Daoy (cell line): ENCODE results near the gene EPAS1. TPM values are rescaled to one million over a fixed set of nuclear protein-coding genes. Genes with fewer than 3 reads are reported as not detected.

Source experiments
- DNase-seq: peaks from one replicate; pipeline ENCODE4 v3.0.0-alpha.2; 2015; ENCODE audit warnings: low read depth
- total RNA-seq: library from RNA; depleted of rRNA; stranded (reverse); fragments of >200 nt; shearing (Covaris generic); gene quantifications from 2 replicates; pipeline ENCODE4 v1.2.3, GENCODE V29; 2014

Gene EPAS1
- total RNA-seq, 1 experiment from 2014 or later = 2.4 TPM

- DNase-seq = peak; percentile 15
Observed at GRCh38 chr2:46363535-46364170, 66.4 kb downstream of the EPAS1 start.

DNA sequence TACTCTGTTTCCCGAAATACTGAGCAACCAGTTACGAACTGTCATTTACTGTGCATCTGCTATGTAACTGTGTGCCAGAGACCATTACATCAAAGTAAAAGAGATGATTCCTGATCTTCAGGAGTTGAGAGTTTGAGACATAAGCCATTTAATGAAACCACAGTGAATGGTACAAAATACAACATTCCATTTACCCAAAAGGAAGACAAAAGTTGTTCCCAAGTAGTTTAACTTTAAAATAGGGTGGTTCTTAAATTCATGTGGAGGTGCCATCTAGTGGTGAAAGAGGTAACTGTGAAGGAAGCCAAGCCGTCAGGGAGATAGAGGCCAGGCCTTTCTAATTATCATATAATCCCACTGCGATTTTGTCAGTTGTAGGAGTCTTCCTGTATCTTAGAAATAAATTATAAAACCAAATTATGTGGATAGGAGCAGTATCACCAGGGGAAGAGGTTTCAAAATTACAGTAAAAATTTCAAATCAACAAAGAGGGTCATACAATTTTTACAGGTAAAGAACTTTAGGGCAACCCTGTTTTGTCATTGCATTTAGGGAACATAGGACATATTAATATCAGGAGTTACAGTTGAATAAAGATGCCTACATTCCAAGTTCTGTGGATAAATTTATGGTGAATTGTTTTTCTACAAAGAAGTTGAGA is 67.7 kb downstream of the EPAS1 start:
- peak; percentile 50 for DNase-seq

GRCh38 chr2:46365913-46366667 is 68.9 kb downstream of the EPAS1 start:
- no peak for DNase-seq

GRCh38 chr2:46366668-46367052 is 69.5 kb downstream of the EPAS1 start:
- DNase-seq = no peak

GRCh38 chr2:46367286-46367685 is 70.1 kb downstream of the EPAS1 start:
- no peak for DNase-seq

- DNase-seq = no peak
Observed at GRCh38 chr2:46368401-46368800, 71.2 kb downstream of the EPAS1 start.

GRCh38 chr2:46369783-46370182 is 72.6 kb downstream of the EPAS1 start:
- no peak for DNase-seq

GRCh38 chr2:46371854-46372253 is 74.6 kb downstream of the EPAS1 start:
- no peak for DNase-seq

DNA sequence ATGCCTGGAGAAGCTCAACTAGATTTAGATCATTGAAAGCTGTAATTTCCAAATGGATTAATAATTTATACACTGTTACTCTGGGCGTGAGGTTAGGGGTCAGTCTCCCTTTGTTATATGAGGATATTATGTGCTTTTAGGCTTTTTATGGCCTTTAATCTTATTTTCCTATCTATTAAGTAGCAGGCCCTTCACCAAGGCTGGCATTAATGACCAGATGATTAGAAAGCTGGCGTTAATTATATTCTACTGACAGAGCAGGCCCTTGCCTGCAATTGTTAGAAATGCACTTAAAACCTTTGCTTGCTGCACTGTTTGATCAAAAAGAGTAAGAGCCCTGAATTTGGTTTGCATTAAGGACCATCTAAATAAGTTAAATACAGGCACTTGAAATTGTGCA is 75.3 kb downstream of the EPAS1 start:
- no peak for DNase-seq

GRCh38 chr2:46373238-46373637 is 76.0 kb downstream of the EPAS1 start:
- DNase-seq = no peak

- no peak for DNase-seq
Observed at GRCh38 chr2:46375566-46376125, 78.4 kb downstream of the EPAS1 start.

DNA sequence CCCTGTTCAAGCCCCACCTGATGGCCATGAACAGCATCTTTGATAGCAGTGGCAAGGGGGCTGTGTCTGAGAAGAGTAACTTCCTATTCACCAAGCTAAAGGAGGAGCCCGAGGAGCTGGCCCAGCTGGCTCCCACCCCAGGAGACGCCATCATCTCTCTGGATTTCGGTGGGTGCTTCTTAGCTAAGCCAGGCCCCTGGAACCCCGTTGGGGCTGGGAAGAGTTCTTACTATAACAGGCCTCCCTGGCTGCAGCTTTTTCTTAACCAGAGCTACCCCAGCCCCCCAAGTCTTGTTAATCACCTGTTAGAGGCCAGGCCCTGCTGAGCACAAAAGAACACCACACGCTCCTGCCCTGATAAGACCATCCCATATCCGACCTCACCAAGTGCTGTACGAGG is 79.4 kb downstream of the EPAS1 start:
- DNase-seq = no peak

DNA sequence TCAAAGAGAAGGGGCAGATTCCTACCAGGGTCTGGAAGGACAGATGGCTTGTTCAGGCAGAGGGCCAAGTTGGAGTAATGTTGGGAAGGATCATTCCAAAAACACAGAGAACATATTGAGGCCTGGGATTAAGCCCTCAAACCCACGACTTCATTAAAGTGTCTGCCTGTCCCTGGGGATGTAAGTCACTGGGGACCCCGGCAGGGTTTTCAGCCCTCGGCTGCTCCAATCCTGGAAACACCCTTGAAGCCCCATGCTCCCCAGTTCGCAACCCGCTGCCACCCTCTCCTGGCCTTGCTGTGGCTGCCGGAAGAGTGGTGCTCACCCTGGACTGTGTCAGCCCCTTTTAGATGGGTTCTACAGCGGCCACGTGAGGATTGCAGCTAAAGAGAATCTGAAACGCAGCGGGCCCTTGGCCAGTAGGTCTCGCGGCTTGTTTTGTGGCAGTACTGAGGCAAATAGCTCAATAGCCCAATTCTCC is 79.9 kb downstream of the EPAS1 start:
- DNase-seq = peak; percentile 11

DNA sequence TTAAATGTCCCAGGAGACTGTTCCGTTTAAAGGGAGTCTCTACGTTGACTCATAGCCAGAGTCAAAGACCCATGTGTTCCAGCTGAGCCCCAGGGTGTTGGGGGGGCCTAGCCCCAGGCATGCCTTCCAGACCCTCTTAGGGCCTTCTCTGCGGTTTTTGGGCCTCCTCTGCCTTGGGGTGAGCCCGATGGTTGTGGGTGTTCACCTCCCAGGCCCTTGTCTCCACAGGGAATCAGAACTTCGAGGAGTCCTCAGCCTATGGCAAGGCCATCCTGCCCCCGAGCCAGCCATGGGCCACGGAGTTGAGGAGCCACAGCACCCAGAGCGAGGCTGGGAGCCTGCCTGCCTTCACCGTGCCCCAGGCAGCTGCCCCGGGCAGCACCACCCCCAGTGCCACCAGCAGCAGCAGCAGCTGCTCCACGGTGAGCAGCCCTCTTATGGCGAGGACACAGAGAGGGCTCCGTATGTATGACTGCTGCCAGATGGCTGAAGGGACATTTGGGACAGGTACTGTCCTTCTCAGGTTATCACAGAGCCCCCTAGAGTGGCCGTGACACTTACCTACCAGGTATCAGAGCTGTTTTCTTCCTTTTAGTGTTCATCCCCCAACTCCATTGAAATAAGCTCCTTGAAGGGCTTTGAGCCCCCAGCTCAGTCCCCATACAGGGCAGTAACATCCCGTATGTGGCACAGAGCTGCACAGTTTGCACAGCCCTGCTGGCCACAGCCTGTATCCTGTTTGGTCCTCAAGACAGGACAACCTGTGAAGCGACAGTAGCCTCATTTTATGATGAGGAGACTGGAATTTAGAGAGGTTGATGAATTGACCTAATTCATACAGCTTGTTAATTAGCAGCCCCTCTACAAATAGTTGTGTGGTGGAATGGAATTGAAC is 80.7 kb downstream of the EPAS1 start:
- no peak for DNase-seq

DNA sequence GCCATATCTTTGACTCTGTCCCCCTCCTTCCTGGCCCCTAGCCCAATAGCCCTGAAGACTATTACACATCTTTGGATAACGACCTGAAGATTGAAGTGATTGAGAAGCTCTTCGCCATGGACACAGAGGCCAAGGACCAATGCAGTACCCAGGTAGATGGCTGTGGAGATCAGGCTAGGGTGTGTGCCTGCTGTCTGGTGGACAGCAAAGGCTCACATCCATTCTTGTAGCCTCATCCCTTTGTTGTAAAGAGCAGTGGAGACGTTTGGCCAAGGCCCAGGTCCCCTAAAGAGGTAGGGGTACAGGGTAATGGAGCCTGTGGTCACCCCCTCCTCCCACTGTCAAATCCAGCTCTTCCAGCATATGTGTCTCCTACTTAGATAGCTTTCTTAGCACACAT is 81.4 kb downstream of the EPAS1 start:
- DNase-seq = no peak

DNA sequence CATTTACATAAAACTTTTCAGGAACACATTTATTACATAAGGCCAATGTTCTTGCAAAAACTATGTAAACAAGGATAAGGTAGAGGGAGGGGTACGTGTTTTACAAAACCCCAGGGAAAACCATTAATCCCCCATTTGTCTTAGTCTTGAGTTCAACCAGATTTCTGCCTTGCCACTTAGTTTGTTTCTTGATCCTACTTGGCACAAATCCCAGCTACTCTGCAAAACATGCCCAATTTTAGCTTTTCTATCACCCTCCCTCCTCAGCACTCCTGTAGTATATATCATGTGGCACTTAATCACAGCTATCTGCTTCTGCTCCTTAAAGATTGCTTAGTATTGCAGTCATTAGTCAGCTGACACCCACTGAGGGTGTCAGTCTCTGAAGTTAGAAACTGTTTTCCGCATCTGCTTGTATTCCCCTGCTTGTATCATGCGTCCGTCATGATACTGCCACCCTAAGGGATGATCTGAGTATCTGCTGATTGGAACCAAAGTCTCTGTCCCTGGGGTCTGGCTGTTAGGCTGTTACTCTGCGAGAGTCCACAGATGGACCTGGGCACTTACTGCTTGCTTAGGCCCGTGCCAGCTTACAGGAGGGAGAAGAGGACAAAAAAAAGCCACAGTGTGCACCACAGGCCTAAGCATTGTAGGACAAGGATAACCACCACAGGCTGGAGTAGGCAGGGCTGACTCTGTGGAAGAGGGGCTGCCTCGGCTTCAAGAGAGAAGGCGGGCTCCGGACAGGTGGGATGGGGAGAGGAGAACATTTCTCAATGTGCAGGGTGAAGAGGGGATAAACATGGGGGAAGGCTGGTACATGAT is 82.2 kb downstream of the EPAS1 start:
- no peak for DNase-seq

DNA sequence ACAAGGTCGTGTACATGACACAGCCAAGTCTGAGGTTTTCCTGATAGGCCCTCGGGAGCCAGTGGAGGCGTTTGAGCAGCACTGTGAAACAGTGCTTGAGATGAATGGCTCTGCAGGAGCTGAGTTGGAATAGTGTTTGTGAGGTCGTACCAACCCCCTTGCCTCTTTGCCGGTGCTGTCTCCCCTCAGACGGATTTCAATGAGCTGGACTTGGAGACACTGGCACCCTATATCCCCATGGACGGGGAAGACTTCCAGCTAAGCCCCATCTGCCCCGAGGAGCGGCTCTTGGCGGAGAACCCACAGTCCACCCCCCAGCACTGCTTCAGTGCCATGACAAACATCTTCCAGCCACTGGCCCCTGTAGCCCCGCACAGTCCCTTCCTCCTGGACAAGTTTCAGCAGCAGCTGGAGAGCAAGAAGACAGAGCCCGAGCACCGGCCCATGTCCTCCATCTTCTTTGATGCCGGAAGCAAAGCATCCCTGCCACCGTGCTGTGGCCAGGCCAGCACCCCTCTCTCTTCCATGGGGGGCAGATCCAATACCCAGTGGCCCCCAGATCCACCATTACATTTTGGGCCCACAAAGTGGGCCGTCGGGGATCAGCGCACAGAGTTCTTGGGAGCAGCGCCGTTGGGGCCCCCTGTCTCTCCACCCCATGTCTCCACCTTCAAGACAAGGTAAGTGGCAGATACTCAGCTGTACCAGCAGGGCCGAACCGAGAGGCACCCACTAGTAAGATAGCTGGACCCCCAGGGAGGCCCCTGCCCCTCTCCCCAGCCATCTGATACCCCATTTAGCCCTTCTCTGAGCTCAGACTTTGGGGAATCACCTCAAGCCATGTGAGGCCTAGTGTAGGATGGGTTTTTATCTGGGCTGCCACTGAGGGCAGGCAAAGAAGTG is 83.1 kb downstream of the EPAS1 start:
- DNase-seq = no peak

DNA sequence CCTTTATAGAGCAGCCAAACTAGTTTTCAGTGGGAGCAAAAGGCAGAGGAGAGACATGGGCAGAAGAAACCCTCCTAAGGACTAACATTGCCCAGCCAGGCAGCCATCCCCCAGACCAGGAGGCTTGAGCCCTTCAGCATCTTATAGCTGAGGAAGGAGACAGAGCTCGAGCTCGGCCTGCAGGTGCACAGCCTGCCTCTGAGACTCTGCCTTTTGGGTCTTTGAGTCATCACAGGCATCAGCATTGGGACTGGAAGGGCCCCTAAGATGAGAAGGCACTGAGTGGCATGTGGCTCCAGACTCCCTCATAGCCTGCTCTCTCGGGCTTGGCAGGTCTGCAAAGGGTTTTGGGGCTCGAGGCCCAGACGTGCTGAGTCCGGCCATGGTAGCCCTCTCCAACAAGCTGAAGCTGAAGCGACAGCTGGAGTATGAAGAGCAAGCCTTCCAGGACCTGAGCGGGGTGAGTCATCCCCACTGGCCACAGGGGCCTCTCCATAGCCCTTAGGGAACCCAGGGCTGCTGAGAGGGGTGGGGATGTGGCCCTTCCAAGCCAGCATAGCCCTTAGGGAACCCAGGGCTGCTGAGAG is 84.1 kb downstream of the EPAS1 start:
- peak; percentile 21 for DNase-seq

- DNase-seq = no peak
Observed at GRCh38 chr2:46381871-46382270, 84.7 kb downstream of the EPAS1 start.
